ENCODE measurements around the gene MPO. TPM values are rescaled to one million over a fixed set of nuclear protein-coding genes. Genes with fewer than 3 reads are reported as not detected.

Gene MPO
- polyA plus RNA-seq, 3 donors: 3.2 to 7.0 (median 5.0) TPM

DNA sequence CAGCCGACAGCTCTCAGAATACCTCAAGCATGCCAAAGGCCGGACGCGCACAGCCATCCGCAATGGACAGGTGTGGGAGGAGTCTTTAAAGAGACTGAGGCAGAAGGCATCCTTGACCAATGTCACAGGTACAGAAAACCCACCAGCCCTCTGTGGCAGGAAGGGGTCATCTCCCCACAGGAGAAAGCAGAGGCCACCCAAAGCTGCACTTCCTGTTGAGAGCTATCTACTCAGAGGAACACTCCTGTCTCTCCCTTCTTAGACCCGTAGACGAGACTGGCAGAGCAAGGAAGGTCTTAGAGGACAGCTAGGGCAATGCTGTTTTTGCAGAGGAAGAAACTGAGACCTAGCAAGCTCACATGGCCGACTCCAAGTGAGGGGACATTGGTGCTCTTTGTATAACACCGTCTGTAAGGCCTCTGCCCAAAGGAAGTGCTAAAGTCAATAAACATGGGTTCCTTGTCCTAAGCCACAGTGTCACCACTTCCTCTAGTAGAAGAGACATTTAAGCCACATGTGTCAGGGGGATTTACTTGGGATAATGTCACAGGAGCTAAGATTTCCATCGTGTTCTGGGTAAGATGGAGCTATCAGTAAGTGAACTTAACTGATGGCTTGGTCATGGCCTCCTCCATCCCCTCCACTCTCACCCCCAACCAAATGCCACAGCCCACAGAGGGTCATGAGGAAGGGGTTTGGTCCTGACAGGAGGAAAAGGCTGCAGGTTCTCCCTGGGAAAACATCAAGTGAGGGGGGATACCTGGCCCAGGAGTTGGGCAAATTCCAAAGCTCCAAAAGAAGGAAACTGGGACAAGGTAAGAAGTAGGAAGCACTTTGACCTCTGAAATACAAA, 33.0 kb downstream of the MPO start:
- DNase-seq (ENCODE audit: extremely low read depth in 1 of 11, low read depth in 9 of 11, low spot score in 4 of 11): no peak

DNA sequence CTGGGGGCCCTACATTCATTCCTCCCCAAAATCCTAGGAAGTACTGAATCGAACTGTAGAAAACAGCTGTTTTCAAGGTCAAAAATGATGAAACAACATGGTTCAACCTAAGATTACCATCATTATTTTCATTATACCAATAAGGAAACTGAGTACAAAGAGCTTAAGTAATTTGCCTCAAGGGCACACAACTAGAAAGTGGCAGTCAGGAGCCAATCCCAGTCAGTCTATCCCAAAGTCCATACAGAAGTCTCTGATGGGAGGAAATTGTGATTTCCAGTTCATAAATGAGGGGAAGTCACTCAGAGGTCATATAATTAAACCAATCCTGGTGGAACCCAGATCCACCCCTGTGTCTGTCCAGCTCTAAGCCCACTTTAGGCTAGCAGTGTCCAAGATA, 34.0 kb downstream of the MPO start:
- no peak for DNase-seq (ENCODE audit: extremely low read depth in 1 of 11, low read depth in 9 of 11, low spot score in 4 of 11)

DNA sequence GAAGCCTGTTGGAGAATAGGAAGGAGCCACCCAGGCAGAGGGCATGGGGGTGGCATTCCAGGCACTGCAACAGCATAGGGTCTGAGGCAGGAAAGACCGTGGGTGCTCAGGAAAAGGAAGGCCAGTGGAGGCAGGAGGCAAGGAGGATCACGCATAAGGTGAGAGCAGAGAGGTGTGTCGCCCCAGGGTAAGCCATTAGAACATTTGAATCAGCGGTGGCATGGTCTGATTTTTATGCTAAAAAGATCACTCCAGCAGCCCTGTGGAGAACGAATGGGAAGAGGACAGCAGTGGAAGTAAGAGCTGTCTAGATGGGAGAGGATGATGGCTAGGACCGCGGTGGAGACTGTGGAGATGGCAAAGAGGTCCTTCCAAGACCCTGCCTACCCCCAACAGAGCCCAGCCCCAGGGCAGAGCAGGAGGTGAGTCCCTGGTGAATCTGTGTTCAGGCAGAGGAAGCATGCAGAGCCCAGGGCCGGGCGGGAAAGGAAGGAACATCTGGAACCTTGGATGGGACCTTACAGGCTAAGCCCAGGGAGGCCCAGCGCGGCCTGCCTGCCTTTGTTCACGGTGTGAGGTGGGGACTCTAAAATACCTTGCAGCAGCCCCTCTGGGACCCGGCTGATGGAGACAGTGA, 34.5 kb downstream of the MPO start:
- DNase-seq (ENCODE audit: extremely low read depth in 1 of 11, low read depth in 9 of 11, low spot score in 4 of 11): no peak

DNA sequence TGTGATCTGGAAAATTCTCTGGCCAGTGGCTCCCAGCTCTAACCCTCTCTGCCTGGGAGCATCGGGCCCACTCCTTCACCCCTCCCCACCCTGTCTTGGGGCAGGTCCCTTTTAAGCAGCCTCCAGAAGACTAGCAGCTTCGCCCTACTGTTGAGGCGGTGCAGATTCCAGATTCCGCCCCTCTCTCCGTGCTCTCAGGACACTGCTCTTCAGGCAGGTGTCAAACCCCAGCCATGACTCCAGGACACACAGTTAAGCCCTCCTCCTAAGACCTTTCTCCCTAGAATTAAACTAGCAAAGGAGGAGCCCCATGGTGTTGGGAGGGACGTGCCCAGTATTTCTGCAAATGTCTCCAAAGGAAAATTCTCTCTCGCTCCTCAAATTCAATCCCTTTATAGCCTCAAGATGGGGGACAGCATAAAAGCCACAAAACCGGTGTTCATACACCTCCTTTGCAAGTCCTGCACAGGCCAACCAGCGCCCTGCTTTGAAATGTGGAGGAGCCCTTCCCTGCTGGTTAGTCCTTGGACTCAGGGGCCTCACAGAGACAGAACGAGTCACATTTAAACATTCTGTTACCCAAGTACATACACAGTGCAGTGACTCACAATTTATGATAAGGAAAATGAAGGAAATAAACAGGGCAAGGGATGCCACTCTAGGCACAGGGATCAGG, 35.2 kb downstream of the MPO start:
- DNase-seq (ENCODE audit: extremely low read depth in 1 of 11, low read depth in 9 of 11, low spot score in 4 of 11): no peak

DNA sequence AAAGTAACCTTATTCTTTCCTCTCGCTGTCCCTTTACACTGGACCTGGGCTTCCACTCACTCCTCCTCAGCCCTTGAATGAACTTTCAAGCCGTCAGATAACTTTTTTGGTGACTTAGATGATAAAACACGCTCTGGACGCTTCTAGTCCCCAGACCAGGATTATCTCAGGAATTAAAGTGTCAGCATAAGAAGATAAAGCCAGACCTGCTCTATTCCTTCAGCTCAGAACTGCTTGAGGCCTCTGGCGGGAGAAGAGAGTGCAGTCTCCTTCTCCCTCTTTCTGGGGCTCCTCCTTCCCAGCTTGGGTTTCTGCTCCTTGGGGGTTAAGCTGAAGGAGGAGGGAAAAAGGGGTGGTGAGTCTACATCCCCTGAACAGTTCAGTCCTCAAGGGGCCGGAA, 35.8 kb downstream of the MPO start:
- no peak for DNase-seq (ENCODE audit: extremely low read depth in 1 of 11, low read depth in 9 of 11, low spot score in 4 of 11)

DNA sequence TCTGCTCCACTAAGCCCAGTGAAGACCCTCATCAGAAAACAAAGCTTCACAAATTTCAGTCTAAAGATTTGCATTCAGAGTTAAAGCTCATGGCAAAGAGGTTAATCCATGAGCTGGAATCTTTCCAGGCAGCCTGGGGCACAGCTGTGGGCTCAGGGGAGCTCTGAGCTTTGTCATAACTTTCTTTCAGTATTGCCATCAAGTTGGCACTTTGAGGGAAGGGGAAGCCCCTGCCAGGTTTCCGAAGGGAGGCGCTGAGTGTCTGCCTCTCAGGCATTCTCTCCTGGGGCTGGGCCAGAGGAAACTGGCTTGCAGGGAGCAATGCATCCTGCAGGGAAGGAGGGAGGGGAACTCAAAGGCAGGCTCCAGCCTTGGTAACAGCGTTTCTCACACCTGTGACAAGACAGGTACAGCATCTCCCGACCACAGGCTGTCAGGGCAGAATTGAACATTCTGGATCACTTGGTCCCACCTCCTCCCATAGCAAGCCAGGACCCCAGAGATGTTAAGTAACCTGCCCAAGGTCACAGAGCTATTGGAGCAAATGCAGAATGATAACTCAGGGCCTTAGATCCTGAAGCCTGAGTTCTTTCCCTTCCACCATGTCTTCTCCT, 38.5 kb downstream of the MPO start:
- no peak for DNase-seq (ENCODE audit: extremely low read depth in 1 of 11, low read depth in 9 of 11, low spot score in 4 of 11)

DNA sequence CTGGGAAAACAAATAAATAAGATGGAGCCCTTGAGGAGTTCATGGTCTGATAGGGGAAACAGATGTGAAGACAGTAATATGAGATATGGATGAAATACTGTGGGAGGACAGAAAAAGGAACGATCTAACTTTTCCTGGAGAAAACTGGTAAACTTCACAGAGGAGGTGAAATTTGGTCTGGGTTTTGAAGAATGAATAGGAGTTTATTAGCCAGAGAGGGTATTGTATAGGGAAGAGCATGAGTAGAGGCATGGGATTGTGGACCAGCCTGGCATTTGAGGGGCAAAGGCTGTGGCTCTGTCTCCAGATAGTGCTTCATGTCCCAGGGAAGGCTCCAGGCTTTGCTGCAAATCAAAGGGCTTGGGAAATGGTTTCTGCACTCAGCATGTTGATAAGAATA, 40.7 kb downstream of the MPO start:
- DNase-seq (ENCODE audit: extremely low read depth in 1 of 11, low read depth in 9 of 11, low spot score in 4 of 11): no peak

DNA sequence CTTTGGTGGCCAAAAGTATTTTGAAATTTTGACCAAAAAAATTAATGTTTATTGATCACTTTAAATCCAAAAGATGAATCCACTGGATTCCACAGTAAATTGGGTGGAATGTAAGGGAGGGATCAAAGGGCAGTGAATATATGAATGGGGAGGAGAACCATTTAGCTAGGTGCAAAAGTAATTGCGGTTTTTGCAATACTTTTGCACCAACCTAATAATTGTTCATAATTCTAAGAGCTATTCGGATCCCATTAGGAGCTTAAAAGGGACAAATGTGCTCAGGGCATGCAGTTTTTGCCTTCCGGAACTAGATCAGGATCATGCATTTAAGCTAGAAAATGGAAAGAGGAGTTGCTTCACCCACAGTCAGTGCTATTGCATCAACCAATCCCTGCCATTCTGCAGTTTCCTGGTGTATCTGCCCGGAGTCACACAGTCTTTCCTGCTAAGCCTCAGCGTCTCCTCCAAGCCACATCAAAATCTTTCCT, 42.5 kb downstream of the MPO start, which contains the start of gene LPO:
Gene LPO, plus strand, starts transcription at position 438 of the 488 bp plus-strand sequence. CDS start 4,396 bp downstream, outside the sequence.
- DNase-seq (ENCODE audit: extremely low read depth in 1 of 11, low read depth in 9 of 11, low spot score in 4 of 11): no peak

DNA sequence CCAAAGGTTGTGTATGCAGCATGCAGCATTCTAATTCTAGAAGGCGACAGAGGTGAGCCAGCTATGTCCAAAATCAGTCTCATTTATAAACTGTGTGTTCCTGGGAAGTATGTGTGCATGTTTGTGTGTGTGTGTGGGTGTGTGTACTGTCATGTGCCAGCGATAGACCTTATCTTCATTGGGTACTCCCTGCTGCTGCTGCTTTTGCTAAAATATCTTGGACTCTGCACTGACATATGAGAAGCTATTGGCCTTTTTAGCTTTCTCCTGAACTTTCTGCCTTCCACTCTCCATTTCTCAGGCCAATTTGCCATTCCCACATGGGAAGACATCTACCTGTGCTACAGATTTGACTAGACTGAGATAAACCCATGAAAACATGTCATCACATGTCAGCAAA, 44.3 kb downstream of the MPO start:
- no peak for DNase-seq (ENCODE audit: extremely low read depth in 1 of 11, low read depth in 9 of 11, low spot score in 4 of 11)

DNA sequence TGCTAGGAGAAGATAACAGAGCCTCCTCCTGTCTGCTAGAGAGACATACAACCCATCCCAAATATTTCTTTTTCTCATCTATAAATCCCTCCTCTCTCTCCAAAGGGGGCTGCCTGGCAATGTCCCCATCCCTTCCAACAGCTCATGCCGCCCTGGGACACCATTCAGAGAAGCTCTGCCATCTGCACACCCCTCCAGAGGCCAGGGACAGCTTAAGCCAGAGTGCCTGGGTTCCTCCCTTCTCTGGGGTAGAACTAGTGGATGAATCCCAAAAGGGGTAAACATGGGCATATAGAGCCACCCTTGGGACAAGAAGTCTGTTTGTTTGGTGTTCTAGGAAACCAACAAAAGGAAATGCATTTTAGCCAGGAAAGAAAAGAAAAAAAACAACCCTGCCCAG, 44.9 kb downstream of the MPO start:
- DNase-seq (ENCODE audit: extremely low read depth in 1 of 11, low read depth in 9 of 11, low spot score in 4 of 11): no peak

DNA sequence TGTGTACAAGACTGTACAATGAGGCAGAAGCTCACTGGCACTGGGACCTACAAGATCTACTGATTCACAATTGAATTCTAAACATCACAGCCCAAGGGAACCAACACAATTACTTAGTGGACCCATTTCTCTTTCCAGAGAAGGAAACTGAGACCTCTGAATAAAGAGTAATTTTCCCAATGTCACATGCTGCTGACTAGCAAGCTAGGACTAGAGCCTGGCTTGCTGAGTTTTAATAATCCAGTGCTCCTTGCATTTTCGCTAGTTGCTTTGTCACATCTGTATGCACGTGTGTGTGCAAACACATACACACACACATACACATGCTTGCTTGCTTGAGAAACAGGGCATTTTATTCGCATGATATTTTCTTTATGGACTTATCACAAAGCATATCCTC, 46.2 kb downstream of the MPO start:
- DNase-seq (ENCODE audit: extremely low read depth in 1 of 11, low read depth in 9 of 11, low spot score in 4 of 11): no peak

DNA sequence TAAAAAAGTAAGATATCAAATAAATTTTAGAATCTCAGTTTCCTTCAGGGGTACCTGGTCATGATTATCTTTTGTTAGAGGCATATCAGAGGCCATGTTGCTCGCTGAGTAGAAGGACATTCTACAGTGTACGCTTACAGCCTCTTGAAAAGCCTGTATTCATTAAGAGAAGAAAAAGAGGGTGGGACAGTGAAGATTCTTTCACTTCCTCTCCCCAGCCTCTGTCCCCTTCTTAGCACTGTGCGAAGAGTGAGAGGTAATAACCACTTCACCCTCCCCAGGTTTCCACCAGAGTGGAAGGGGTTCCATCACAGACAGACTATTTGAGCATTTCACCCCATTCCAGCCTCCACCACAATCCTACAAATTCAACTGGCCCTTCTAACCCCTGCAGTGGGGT, 47.2 kb downstream of the MPO start:
- no peak for DNase-seq (ENCODE audit: extremely low read depth in 1 of 11, low read depth in 9 of 11, low spot score in 4 of 11)

DNA sequence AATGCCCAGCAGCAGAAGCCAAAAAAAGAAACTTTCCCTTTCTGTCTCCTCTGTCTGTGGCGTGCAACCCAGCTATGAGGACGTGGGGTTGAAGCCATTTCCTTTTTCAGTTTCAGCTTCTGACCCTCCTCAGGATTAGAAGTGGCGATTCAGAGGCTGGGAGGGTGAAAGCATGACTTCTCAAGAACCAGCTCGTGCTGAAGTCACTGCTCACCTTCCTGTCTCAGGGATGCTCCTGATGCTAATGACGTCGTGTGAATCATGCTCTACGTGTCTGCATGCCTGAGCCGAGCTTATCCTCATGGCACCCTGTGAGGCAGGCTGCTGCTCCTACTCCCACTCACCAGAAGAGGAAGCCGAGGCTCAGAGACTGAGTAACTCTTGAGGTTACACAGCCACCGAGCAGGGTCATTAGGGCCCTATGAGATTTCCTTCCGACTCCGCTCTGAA, 48.0 kb downstream of the MPO start:
- DNase-seq (ENCODE audit: extremely low read depth in 1 of 11, low read depth in 9 of 11, low spot score in 4 of 11): no peak

DNA sequence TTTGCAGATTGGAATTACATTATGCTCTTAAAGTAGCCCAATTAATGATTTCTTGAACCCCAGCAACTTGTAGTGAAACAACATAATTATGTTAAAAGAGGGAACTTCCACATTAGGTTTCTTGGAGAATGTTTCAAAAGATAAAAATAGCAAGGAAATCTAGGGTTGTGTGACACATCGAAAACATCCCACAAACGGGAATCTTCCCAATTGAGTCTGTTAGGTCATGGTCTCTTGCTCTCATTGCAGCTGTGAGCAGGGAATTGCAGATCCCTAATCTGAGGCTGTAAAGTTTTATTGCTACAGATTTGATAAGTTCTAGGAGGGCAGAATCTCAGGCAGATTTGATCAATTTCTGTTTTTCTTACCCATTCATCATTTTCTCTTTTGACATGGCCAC, 49.1 kb downstream of the MPO start:
- DNase-seq (ENCODE audit: extremely low read depth in 1 of 11, low read depth in 9 of 11, low spot score in 4 of 11): no peak

DNA sequence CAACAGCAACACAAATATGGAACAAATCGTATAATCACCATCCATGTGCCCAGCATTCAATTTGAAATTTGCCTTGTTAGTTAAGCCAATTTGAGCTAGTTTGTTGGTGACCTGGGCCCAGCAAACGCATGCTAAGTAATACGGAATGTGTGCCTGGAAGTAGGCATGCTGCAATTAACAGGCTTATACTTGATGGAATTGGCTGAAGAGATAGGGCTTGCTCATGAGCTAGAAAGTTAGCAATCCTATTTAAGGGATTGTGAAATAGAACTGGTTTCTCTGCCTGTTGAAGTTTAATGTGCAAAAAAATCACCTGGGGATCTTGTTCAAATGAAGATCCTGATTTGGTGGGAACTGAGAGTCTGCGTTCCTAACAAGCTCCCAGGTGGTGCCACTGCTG, 50.9 kb downstream of the MPO start:
- no peak for DNase-seq (ENCODE audit: extremely low read depth in 1 of 11, low read depth in 9 of 11, low spot score in 4 of 11)

DNA sequence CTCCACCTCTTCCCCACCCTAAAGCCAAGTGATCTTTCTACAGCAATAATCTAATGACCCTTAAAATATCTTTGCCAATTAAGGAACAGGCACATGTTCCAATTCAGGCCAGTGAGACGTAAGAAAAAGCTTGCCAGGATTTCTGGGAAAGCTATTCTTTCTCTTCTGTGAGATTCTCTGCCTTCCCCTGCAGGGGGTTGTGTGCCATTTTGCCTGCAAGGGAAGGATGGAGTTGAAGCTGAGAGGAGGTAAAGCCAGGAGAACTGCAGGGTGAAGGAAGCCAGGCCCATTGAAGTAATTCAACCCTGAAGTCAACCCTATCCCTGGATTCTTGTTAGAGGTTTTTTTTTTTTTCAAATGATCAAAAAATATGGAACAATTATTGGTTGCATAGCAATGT, 51.4 kb downstream of the MPO start:
- DNase-seq (ENCODE audit: extremely low read depth in 1 of 11, low read depth in 9 of 11, low spot score in 4 of 11): no peak

DNA sequence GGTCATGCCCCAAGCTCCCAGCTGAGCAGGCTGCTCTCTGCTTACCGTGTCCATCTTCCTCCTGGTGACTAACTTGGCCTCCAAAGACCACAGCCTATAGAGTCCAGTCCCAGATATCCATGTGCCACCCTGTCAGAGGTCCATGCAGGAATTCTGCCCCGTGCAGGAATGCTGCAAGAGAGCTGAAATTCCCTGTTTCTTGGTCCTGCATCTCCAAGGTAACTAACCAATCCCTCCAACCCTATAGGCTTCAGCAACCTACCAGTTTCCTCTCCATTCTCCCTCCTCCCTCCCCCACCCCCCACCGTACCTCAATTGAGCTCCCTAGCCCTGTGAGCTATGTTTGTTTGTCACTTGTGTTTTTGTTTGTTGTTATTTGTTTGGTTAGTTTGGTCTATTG, 52.1 kb downstream of the MPO start:
- no peak for DNase-seq (ENCODE audit: extremely low read depth in 1 of 11, low read depth in 9 of 11, low spot score in 4 of 11)

DNA sequence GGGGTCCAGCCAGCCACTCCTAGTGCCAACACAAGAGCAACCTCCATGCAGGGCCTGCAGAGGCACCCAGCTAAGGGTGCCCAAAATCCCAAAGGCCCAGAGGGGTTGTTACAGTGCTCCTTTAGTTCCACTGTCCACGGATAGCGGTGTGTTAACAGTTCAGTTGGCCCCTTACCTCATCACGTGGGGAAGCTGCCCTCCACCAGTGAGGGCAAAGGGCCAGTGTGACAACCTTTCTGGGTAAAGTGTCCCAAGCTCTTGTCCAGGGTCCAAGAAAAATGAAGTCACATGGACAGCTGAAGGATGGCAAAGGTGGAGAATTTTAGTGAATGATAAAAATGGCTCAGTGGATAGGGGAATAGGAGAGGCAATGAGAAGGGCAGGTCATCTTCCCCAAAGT, 53.0 kb downstream of the MPO start:
- DNase-seq (ENCODE audit: extremely low read depth in 1 of 11, low read depth in 9 of 11, low spot score in 4 of 11): no peak

DNA sequence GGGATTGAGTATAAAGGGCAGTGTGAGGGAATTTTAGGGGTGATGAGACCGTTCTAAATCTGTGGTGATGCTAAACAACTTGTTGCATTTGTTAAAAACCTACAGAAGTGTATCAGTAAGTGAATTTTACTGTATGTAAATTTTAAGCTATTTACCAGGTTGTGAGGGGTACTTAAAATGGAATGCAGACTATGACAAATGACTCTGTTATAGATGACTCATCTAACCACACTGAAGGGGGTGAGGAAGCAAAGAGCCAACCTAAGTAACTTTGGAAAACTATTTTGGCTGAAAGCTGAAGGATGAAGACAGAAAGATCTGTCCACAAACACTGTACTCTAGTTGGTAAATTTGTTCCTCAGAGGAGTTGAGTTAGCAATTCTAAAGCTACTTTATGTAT, 56.4 kb downstream of the MPO start:
- no peak for DNase-seq (ENCODE audit: extremely low read depth in 1 of 11, low read depth in 9 of 11, low spot score in 4 of 11)

Measured in renal cortex interstitium (tissue), 11 donors.